Esophagus mucosa (tissue), 1 donor: ENCODE measurements around the gene ST8SIA2. TPM values are rescaled to one million over a fixed set of nuclear protein-coding genes. Genes with fewer than 3 reads are reported as not detected.

Source experiments
- ATAC-seq: fragments of 200-7000 bp; cut with Tn5 transposase; one replicate; pipeline ENCODE4 v1.9.1; 2020
- total RNA-seq: library from RNA; stranded (reverse); gene quantifications from one replicate; pipeline ENCODE4 v1.2.4, GENCODE V29; 2023
- donor health status: DM: yes; HTN: yes; CAD: no.

Gene ST8SIA2
- total RNA-seq, 1 donor from 2014 or later = 0.16 TPM

- no peak for ATAC-seq
Measured at GRCh38 chr15:92495446-92495845, 101.8 kb downstream of the ST8SIA2 start.

GRCh38 chr15:92499731-92500530 is 106.2 kb downstream of the ST8SIA2 start:
- no peak for ATAC-seq

GRCh38 chr15:92502336-92502735 is 108.7 kb downstream of the ST8SIA2 start:
- ATAC-seq = no peak

GRCh38 chr15:92502930-92503857 is 109.5 kb downstream of the ST8SIA2 start:
- ATAC-seq = no peak

- ATAC-seq = no peak
Measured at GRCh38 chr15:92503889-92504288, 110.2 kb downstream of the ST8SIA2 start.

- ATAC-seq = no peak
Measured at GRCh38 chr15:92505611-92506010, 111.9 kb downstream of the ST8SIA2 start.

- no peak for ATAC-seq
Measured at GRCh38 chr15:92506506-92506905, 112.8 kb downstream of the ST8SIA2 start.

- peak; percentile 52 for ATAC-seq
Measured at GRCh38 chr15:92510163-92510882, 116.6 kb downstream of the ST8SIA2 start.
